Fibroblast of villous mesenchyme (primary cell): ENCODE measurements around the gene GNB1. TPM values are rescaled to one million over a fixed set of nuclear protein-coding genes. Genes with fewer than 3 reads are reported as not detected.

ENCODE experiments used
- DNase-seq: peaks from one replicate; pipeline ENCODE4 v3.0.0-alpha.2; 2010; ENCODE audit warnings: low read depth
- H3K4me3 ChIP-seq: 2 replicates; pipeline ENCODE4 v1.5.1; 2011; ENCODE audit warnings: low read depth, mild to moderate bottlenecking, low read length
- CTCF ChIP-seq: IDR thresholded peaks from 2 replicates; pipeline ENCODE4 v1.5.1; 2012; ENCODE audit warnings: low read depth, mild to moderate bottlenecking, low read length; ENCODE audit not compliant: insufficient read depth
- total RNA-seq: library from RNA; depleted of rRNA; stranded (reverse); fragments of >200 nt; gene quantifications from 2 replicates; pipeline ENCODE4 v1.2.3, GENCODE V29; 2012

The GNB1 gene
- total RNA-seq, 1 donor: 124 TPM

GRCh38 chr1:1832166-1832565 is 58.7 kb downstream of the GNB1 start:
- TF ChIP-seq CTCF: no peak
- DNase-seq: no peak
- no peak overlapping the region for H3K4me3 ChIP-seq

- no peak for DNase-seq
- TF ChIP-seq CTCF: no peak
Measured at GRCh38 chr1:1827089-1827848, 63.6 kb downstream of the GNB1 start.

GRCh38 chr1:1826356-1827088 is 64.4 kb downstream of the GNB1 start:
- no peak for DNase-seq
- TF ChIP-seq CTCF: no peak

More at GRCh38 chr1:1827089-1827848, 63.6 kb downstream of the GNB1 start:
- no peak overlapping the region for H3K4me3 ChIP-seq

GRCh38 chr1:1825217-1825616 is 65.7 kb downstream of the GNB1 start:
- DNase-seq: no peak
- no peak overlapping the region for H3K4me3 ChIP-seq
- TF ChIP-seq CTCF: no peak

More at GRCh38 chr1:1826356-1827088, 64.4 kb downstream of the GNB1 start:
- no peak overlapping the region for H3K4me3 ChIP-seq

- no peak overlapping the region for H3K4me3 ChIP-seq
- no peak for DNase-seq
- TF ChIP-seq CTCF: no peak
Measured at GRCh38 chr1:1819762-1820161, 71.1 kb downstream of the GNB1 start.

GRCh38 chr1:1817221-1817620 is 73.7 kb downstream of the GNB1 start:
- H3K4me3 ChIP-seq: no peak overlapping the region
- DNase-seq: no peak
- TF ChIP-seq CTCF: no peak
